Measurements from ENCODE around the gene STAMBPL1. TPM values are rescaled to one million over a fixed set of nuclear protein-coding genes. Genes with fewer than 3 reads are reported as not detected.

Gene STAMBPL1
- 10 to 100 TPM; 19.1 to 49.4 (median 27.9) TPM for total RNA-seq
- polyA plus RNA-seq, result 10 to 100 TPM in 2 of 3 donors, 1 to 10 TPM in 1; 6.2 to 13.6 (median 10.7) TPM
- long read RNA-seq, donor 1, result 0 reads
- long read RNA-seq, donor 2, partial matches to known transcripts, result 0 of 1 reads
- long read RNA-seq, donor 2, other reads (novel, unspliced or antisense), result 0 of 1 reads

- peak within 1 kb of the TSS; percentile 93 to 98 (median 96) for H3K27ac ChIP-seq
- intact Hi-C loops (cut with DNase I; ENCODE audit: low total_unique reads), result loop anchor here (10.0 kb wide), 1 partner anchor 105 kb away; no protein-coding TSS in a partner anchor
- peaks cover 22 to 62% (median 55%) of the 10 kb centered on the region in 6 donors for H3K4me1 ChIP-seq
- peak; percentile 94 for DNase-seq
- 5 to 6% (median 6%) methylated on average over 22 to 26 of the region's 26 CpGs for WGBS, 5 donors
- H3K4me3 ChIP-seq, result peak within 1 kb of the TSS; percentile 52 to 90 (median 81)
- TF ChIP-seq CTCF (IDR thresholded peaks at IDR 0.05 in 8 of 11, conservative IDR thresholded peaks at IDR 0.05 in 3 of 11) (peak in 1 of 11 experiments; percentile 8), POLR2AphosphoS5 (IDR thresholded peaks at IDR 0.05) (no peak)
- no peaks in the 10 kb centered on the region for H3K27me3 ChIP-seq (replicated peaks in 1 of 7)
- H3K36me3 ChIP-seq, result no peaks in the 10 kb centered on the region
- H3K9me3 ChIP-seq, result no peaks in the 10 kb centered on the region
These were observed at the start of gene STAMBPL1 for GRCh38 chr10:88879534-88880281. STAMBPL1 (plus strand) TSS chr10:88880245; CDS start chr10:88901709, 21,464 bp downstream.

- no peaks in the 10 kb centered on the region for H3K9me3 ChIP-seq
- intact Hi-C loops (cut with DNase I; ENCODE audit: low total_unique reads), result no loop called here
- peak overlapping the region in 1 of 8 donors; percentile 35 for H3K27ac ChIP-seq
- H3K4me3 ChIP-seq, result no peak overlapping the region
- no peaks in the 10 kb centered on the region for H3K27me3 ChIP-seq (replicated peaks in 1 of 7)
- DNase-seq, result no peak
- 72 to 80% (median 74%) methylated on average over 9 of the region's 9 CpGs for WGBS, 5 donors
- H3K36me3 ChIP-seq, result peaks cover 0 to 52% (median 0%) of the 10 kb centered on the region in 6 donors
- H3K4me1 ChIP-seq, result peaks cover 0 to 65% (median 25%) of the 10 kb centered on the region in 6 donors
- TF ChIP-seq POLR2A (IDR thresholded peaks at IDR 0.05), result no peak
- TF ChIP-seq CTCF (IDR thresholded peaks at IDR 0.05 in 8 of 11, conservative IDR thresholded peaks at IDR 0.05 in 3 of 11), result no peak
- TF ChIP-seq POLR2AphosphoS5 (IDR thresholded peaks at IDR 0.05), result no peak
These were observed 49.3 kb upstream of the STAMBPL1 start for GRCh38 chr10:88830643-88831268.

GRCh38 chr10:88831709-88832108, 48.3 kb upstream of the STAMBPL1 start:
- no peak for DNase-seq
- TF ChIP-seq CTCF (IDR thresholded peaks at IDR 0.05 in 8 of 11, conservative IDR thresholded peaks at IDR 0.05 in 3 of 11) (no peak), POLR2AphosphoS5 (IDR thresholded peaks at IDR 0.05) (no peak), POLR2A (IDR thresholded peaks at IDR 0.05) (no peak)
- Histone ChIP-seq H3K9me3 (no peaks in the 10 kb centered on the region), H3K36me3 (peaks cover 0 to 43% (median 0%) of the 10 kb centered on the region in 6 donors), H3K27me3 (replicated peaks in 1 of 7) (no peaks in the 10 kb centered on the region), H3K4me1 (peaks cover 0 to 65% (median 22%) of the 10 kb centered on the region in 6 donors), H3K4me3 (no peak overlapping the region), H3K27ac (peak overlapping the region in 4 of 8 donors; percentile 7 to 35 (median 18))
- WGBS, 5 donors, result 61 to 74% (median 67%) methylated on average over 8 of the region's 8 CpGs
- intact Hi-C loops (cut with DNase I; ENCODE audit: low total_unique reads), result no loop called here

GRCh38 chr10:88832376-88832775, 47.7 kb upstream of the STAMBPL1 start:
- intact Hi-C loops (cut with DNase I; ENCODE audit: low total_unique reads), result no loop called here
- H3K4me3 ChIP-seq, result no peak overlapping the region
- no peak for TF ChIP-seq POLR2AphosphoS5 (IDR thresholded peaks at IDR 0.05)
- no peak for TF ChIP-seq POLR2A (IDR thresholded peaks at IDR 0.05)
- TF ChIP-seq CTCF (IDR thresholded peaks at IDR 0.05 in 8 of 11, conservative IDR thresholded peaks at IDR 0.05 in 3 of 11), result no peak
- peaks cover 0 to 38% (median 0%) of the 10 kb centered on the region in 6 donors for H3K36me3 ChIP-seq
- peak overlapping the region in 3 of 8 donors; percentile 66 to 80 (median 67) for H3K27ac ChIP-seq
- no peaks in the 10 kb centered on the region for H3K27me3 ChIP-seq (replicated peaks in 1 of 7)
- H3K4me1 ChIP-seq, result peaks cover 0 to 62% (median 22%) of the 10 kb centered on the region in 6 donors
- no peaks in the 10 kb centered on the region for H3K9me3 ChIP-seq
- no peak for DNase-seq
